ENCODE measurements around the gene BTNL9. TPM values are rescaled to one million over a fixed set of nuclear protein-coding genes. Genes with fewer than 3 reads are reported as not detected.

The BTNL9 gene
- total and polyA plus RNA-seq, 9 of the 15 experiments (the other 6 are each of a cell fraction or from before 2014, with no cell fraction given): 3.7 to 86.7 (median 29.4) TPM

- no peak for TF ChIP-seq GMEB1 (CRISPR knock-in tag; IDR thresholded peaks at IDR 0.05)
- TF ChIP-seq HDAC1 (IDR thresholded peaks at IDR 0.05): peak in 1 of 2 experiments; percentile 53; a peak in 2 of 4 replicates
- TF ChIP-seq SIN3A (IDR thresholded peaks at IDR 0.05; ENCODE audit: borderline replicate concordance in 2 of 2, control insufficient read depth in 1 of 2, low read depth in 2 of 2, low read length in 2 of 2): 0 out of 4 replicates have a peak, but pooled peaks of 1 of the 2 experiments have one; percentile 19
- peak; percentile 61; the same call in 1 of the 2 replicates for TF ChIP-seq CTBP1 (IDR thresholded peaks at IDR 0.05; ENCODE audit: borderline replicate concordance)
- TF ChIP-seq LCOR (CRISPR knock-in tag; IDR thresholded peaks at IDR 0.05): peak; percentile 68; the same call in 1 of the 2 replicates
These were observed 13.5 kb downstream of the BTNL9 start (continued) for GRCh38 chr5:181053488-181054121.

- Histone ChIP-seq H3K9me3 (replicated peaks; ENCODE audit: control insufficient read depth, insufficient read depth, low read depth, low read length) (no peaks in the 10 kb centered on the region), H4K20me1 (replicated peaks; ENCODE audit: control insufficient read depth, insufficient read depth, low read length) (no peaks in the 10 kb centered on the region), H2AFZ (ENCODE audit: low read depth, low read length) (no peak overlapping the region), H3K79me2 (ENCODE audit: control insufficient read depth, insufficient read depth, low read length) (peaks cover 62% of the 10 kb centered on the region), H3K36me3 (ENCODE audit: control insufficient read depth, insufficient read depth, low read length) (peaks cover 34% of the 10 kb centered on the region), H3K4me1 (replicated peaks in 1 of 2; ENCODE audit: control insufficient read depth in 2 of 2, insufficient read depth in 2 of 2, low read length in 2 of 2) (peaks cover 38 to 39% of the 10 kb centered on the region in 2 experiments), H3K4me3 (peak overlapping the region; percentile 84), H3K9ac (ENCODE audit: insufficient read depth in 1 of 2, low read depth in 2 of 2, low read length in 2 of 2) (peak overlapping the region; percentile 70 to 97), H3K9me1 (ENCODE audit: control insufficient read depth, insufficient read depth, low read length) (no peaks in the 10 kb centered on the region), H3K27ac (ENCODE audit: extremely low read depth, low read depth, low read length) (peak overlapping the region; percentile 89; the same call in 1 of the 3 replicates), H3K4me2 (ENCODE audit: insufficient read depth, low read length) (peak overlapping the region; percentile 99), H3K27me3 (ENCODE audit: control insufficient read depth in 2 of 2, insufficient read depth in 2 of 2, low read length in 2 of 2) (no peaks in the 10 kb centered on the region)
- WGBS (ENCODE audit: insufficient coverage, low coverage, missing lambda C conversion rate): 34% methylated on average over 6 of the region's 7 CpGs
- no peak for DNase-seq (ENCODE audit: extremely low read depth in 1 of 4, low spot score in 3 of 4)
- in situ Hi-C loops (cut with MboI): no loop called here
- FAIRE-seq: no peak
- ChIA-PET POLR2A (interaction anchor here (0.9 to 1.6 kb wide), 4 partner anchors 9 to 130 kb away, joined by 4 to 5 read pairs (median 4); no protein-coding TSS in a partner anchor), CTCF (ENCODE audit: low intra/inter-chr PET ratio) (no interaction called here)
- no TSS peak for BruUV-seq (replicated peaks)
- no peak; the same call in 1 of the 3 replicates for ATAC-seq
- TF ChIP-seq, protein P1, sequence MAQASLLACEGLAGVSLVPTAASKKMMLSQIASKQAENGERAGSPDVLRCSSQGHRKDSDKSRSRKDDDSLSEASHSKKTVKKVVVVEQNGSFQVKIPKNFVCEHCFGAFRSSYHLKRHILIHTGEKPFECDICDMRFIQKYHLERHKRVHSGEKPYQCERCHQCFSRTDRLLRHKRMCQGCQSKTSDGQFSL (CRISPR knock-in tag; IDR thresholded peaks at IDR 0.05): 0 out of 2 replicates have a peak, but pooled peaks have one; percentile 12
- TF ChIP-seq, protein P1 (tag; IDR thresholded peaks at IDR 0.05): no peak
- TF ChIP-seq HSF4 (CRISPR knock-in tag; IDR thresholded peaks at IDR 0.05; ENCODE audit: borderline replicate concordance): no peak
- no peak for TF ChIP-seq U2AF2 (optimal IDR thresholded peaks at IDR 0.05; ENCODE audit: low read depth, low read length)
- peak; percentile 0 for TF ChIP-seq CCNT2 (IDR thresholded peaks at IDR 0.05; ENCODE audit: borderline replicate concordance, extremely low read depth, insufficient read length, low read depth, low read length)
- TF ChIP-seq KLF6 (CRISPR knock-in tag; IDR thresholded peaks at IDR 0.05; ENCODE audit: borderline replicate concordance): no peak
- TF ChIP-seq LCOR (CRISPR knock-in tag; IDR thresholded peaks at IDR 0.05): peak; percentile 0; the same call in 1 of the 2 replicates
- TF ChIP-seq ZBTB7A (IDR thresholded peaks at IDR 0.05; ENCODE audit: borderline replicate concordance, control insufficient read depth, low read depth, low read length): 0 out of 2 replicates have a peak, but pooled peaks have one; percentile 7
- intact Hi-C loops (cut with micrococcal nuclease): loop anchor here (5.0 kb wide), 1 partner anchor 272 kb away; no protein-coding TSS in a partner anchor
These were observed 14.1 kb downstream of the BTNL9 start for GRCh38 chr5:181054138-181054537.
